Mesenchymal stem cell (in vitro differentiated cells and primary cell): ENCODE measurements around the gene TP53BP2.

Experiments
- DNase-seq: peaks from one replicate; pipeline ENCODE4 v3.0.0-alpha.2; 2013
- H2AFZ ChIP-seq: one replicate; pipeline ENCODE4 v1.6.1; 2013; ENCODE audit warnings: low read depth, mild to moderate bottlenecking, control low read depth, inconsistent platforms, low read length, moderate library complexity
- H2AK5ac ChIP-seq: 2 replicates; pipeline ENCODE4 v1.6.1; 2013; ENCODE audit warnings: low read length, moderate library complexity, mild to moderate bottlenecking, inconsistent platforms; ENCODE audit not compliant: severe bottlenecking
- H2BK120ac ChIP-seq: one replicate; pipeline ENCODE4 v1.6.1; 2013; ENCODE audit warnings: low read depth, mild to moderate bottlenecking, inconsistent platforms, low read length, moderate library complexity
- H2BK12ac ChIP-seq, 2 experiments: one replicate each; pipeline ENCODE4 v1.6.1; 2013; ENCODE audit warnings: inconsistent platforms in 2 of 2, low read length in 2 of 2, mild to moderate bottlenecking in 2 of 2, moderate library complexity in 2 of 2, control low read depth in 1 of 2
- H2BK15ac ChIP-seq: one replicate; pipeline ENCODE4 v1.6.1; 2013; ENCODE audit warnings: mild to moderate bottlenecking, low read depth, inconsistent platforms; ENCODE audit not compliant: poor library complexity, severe bottlenecking
- H2BK5ac ChIP-seq: 2 replicates; pipeline ENCODE4 v1.6.1; 2013; ENCODE audit warnings: low read depth, mild to moderate bottlenecking, low read length, control low read depth, inconsistent platforms; ENCODE audit not compliant: poor library complexity, severe bottlenecking
- H3K14ac ChIP-seq, 2 experiments: one replicate each; pipeline ENCODE4 v1.6.1; 2013; ENCODE audit warnings: inconsistent platforms in 2 of 2, low read length in 2 of 2, control low read depth in 1 of 2, mild to moderate bottlenecking in 1 of 2, moderate library complexity in 1 of 2
- H3K18ac ChIP-seq, 2 experiments: one replicate each; pipeline ENCODE4 v1.6.1; 2013; ENCODE audit warnings: inconsistent platforms in 2 of 2, low read length in 2 of 2, control low read depth in 1 of 2, low read depth in 1 of 2, mild to moderate bottlenecking in 1 of 2
- H3K23ac ChIP-seq, 2 experiments: one replicate each; pipeline ENCODE4 v1.6.1; 2013; ENCODE audit warnings: inconsistent platforms in 2 of 2, low read length in 2 of 2, mild to moderate bottlenecking in 2 of 2, moderate library complexity in 2 of 2, control low read depth in 1 of 2
- H3K27ac ChIP-seq: 2 replicates; pipeline ENCODE4 v1.5.1; 2013; ENCODE audit warnings: mild to moderate bottlenecking, moderate library complexity, low read length, control low read depth, inconsistent platforms; ENCODE audit not compliant: poor library complexity, severe bottlenecking
- H3K27me3 ChIP-seq, 2 experiments: 2 replicates each; pipeline versions ENCODE4 v1.6.1 to v1.7.0; 2013; ENCODE audit warnings: low read length in 2 of 2, mild to moderate bottlenecking in 2 of 2, moderate library complexity in 2 of 2, control low read depth in 1 of 2, inconsistent platforms in 1 of 2; ENCODE audit not compliant: control insufficient read depth in 1 of 2, insufficient read depth in 1 of 2
- H3K36me3 ChIP-seq, 2 experiments: 2 replicates each; pipeline versions ENCODE4 v1.6.1 to v1.7.0; 2013; ENCODE audit warnings: low read length in 2 of 2, control low read depth in 1 of 2, inconsistent platforms in 1 of 2, low read depth in 1 of 2, mild to moderate bottlenecking in 1 of 2; ENCODE audit not compliant: insufficient read depth in 2 of 2, control insufficient read depth in 1 of 2
- H3K4ac ChIP-seq, 2 experiments: one replicate each; pipeline ENCODE4 v1.6.1; 2013; ENCODE audit warnings: inconsistent platforms in 2 of 2, low read length in 2 of 2, mild to moderate bottlenecking in 2 of 2, moderate library complexity in 2 of 2, control low read depth in 1 of 2, low read depth in 1 of 2
- H3K4me1 ChIP-seq: 2 replicates; pipeline ENCODE4 v1.6.1; 2013; ENCODE audit warnings: low read depth, low read length, control low read depth; ENCODE audit not compliant: control insufficient read depth, insufficient read depth
- H3K4me2 ChIP-seq: 2 replicates; pipeline ENCODE4 v1.6.1; 2013; ENCODE audit warnings: low read length, mild to moderate bottlenecking, inconsistent platforms; ENCODE audit not compliant: poor library complexity, severe bottlenecking
- H3K4me3 ChIP-seq, 2 experiments: 2 replicates each; pipeline versions ENCODE4 v1.5.1 to v1.7.0; 2013; ENCODE audit warnings: low read length in 2 of 2, mild to moderate bottlenecking in 2 of 2, control low read depth in 1 of 2, low read depth in 1 of 2; ENCODE audit not compliant: insufficient read depth in 1 of 2
- H3K79me1 ChIP-seq: replicated peaks from 2 replicates; pipeline ENCODE4 v1.6.1; 2013; ENCODE audit warnings: mild to moderate bottlenecking, control low read depth, low read length, inconsistent platforms; ENCODE audit not compliant: poor library complexity, severe bottlenecking
- H3K9ac ChIP-seq: 2 replicates; pipeline ENCODE4 v1.7.0; 2013; ENCODE audit warnings: mild to moderate bottlenecking, low read length, moderate library complexity
- H3K9me3 ChIP-seq: 2 replicates; pipeline ENCODE4 v1.7.0; 2013; ENCODE audit warnings: mild to moderate bottlenecking, low read length; ENCODE audit not compliant: control insufficient read depth
- H4K8ac ChIP-seq: one replicate; pipeline ENCODE4 v1.6.1; 2013; ENCODE audit warnings: inconsistent platforms, mild to moderate bottlenecking, low read length, moderate library complexity
- H4K91ac ChIP-seq: one replicate; pipeline ENCODE4 v1.6.1; 2013; ENCODE audit warnings: mild to moderate bottlenecking, low read length, inconsistent platforms
- WGBS: methylation state at CpG from one replicate; pipeline ENCODE4 v1.1.7; 2013; ENCODE audit warnings: mixed read lengths; 5-methylcytosine and 5-hydroxymethylcytosine counted together

Gene TP53BP2

GRCh38 chr1:223886516-223886921, 40.8 kb upstream of the TP53BP2 start:
- H3K36me3 ChIP-seq = no peaks in the 10 kb centered on the region
- H3K9me3 ChIP-seq = no peaks in the 10 kb centered on the region
- H2AK5ac ChIP-seq = peak overlapping the region; percentile 58
- no peak overlapping the region for H4K8ac ChIP-seq
- H3K23ac ChIP-seq = no peak overlapping the region
- no peak overlapping the region for H3K9ac ChIP-seq
- H3K27me3 ChIP-seq = no peaks in the 10 kb centered on the region
- no peak overlapping the region for H4K91ac ChIP-seq
- no peak for DNase-seq
- no peak overlapping the region for H2BK15ac ChIP-seq
- no peak overlapping the region for H3K4me3 ChIP-seq
- H2BK12ac ChIP-seq = no peak overlapping the region
- peaks cover 1% of the 10 kb centered on the region for H3K79me1 ChIP-seq
- peak overlapping the region; percentile 98 for H3K27ac ChIP-seq
- H3K14ac ChIP-seq = no peak overlapping the region
- no peak overlapping the region for H2AFZ ChIP-seq
- H2BK5ac ChIP-seq = no peak overlapping the region
- no peak overlapping the region for H3K4ac ChIP-seq
- WGBS = 76% methylated on average over 4 of the region's 4 CpGs
- no peak overlapping the region for H3K4me2 ChIP-seq
- no peak overlapping the region for H2BK120ac ChIP-seq
- peaks cover 11% of the 10 kb centered on the region for H3K4me1 ChIP-seq
- no peak overlapping the region for H3K18ac ChIP-seq

- Histone ChIP-seq H3K14ac (no peak overlapping the region), H3K9me3 (no peaks in the 10 kb centered on the region), H2AFZ (no peak overlapping the region), H3K4me1 (peaks cover 11% of the 10 kb centered on the region), H2BK12ac (no peak overlapping the region), H3K23ac (no peak overlapping the region), H3K9ac (no peak overlapping the region), H4K91ac (no peak overlapping the region), H3K79me1 (peaks cover 1% of the 10 kb centered on the region), H3K27ac (no peak overlapping the region), H3K27me3 (no peaks in the 10 kb centered on the region), H2BK5ac (no peak overlapping the region), H2BK120ac (no peak overlapping the region), H2BK15ac (no peak overlapping the region), H3K18ac (no peak overlapping the region), H3K4me3 (no peak overlapping the region), H3K4me2 (no peak overlapping the region), H4K8ac (no peak overlapping the region), H3K36me3 (no peaks in the 10 kb centered on the region), H3K4ac (no peak overlapping the region), H2AK5ac (peak overlapping the region; percentile 50)
- 93% methylated on average over 2 of the region's 3 CpGs for WGBS
- DNase-seq = no peak
Measured at GRCh38 chr1:223885614-223886013, 39.9 kb upstream of the TP53BP2 start.

- Histone ChIP-seq H3K4ac (no peak overlapping the region), H3K9ac (no peak overlapping the region), H3K4me3 (no peak overlapping the region), H4K8ac (no peak overlapping the region), H2AK5ac (no peak overlapping the region), H3K14ac (no peak overlapping the region), H2BK12ac (no peak overlapping the region), H4K91ac (no peak overlapping the region), H3K36me3 (no peaks in the 10 kb centered on the region), H3K27ac (no peak overlapping the region), H3K4me2 (no peak overlapping the region), H3K79me1 (no peaks in the 10 kb centered on the region), H2BK15ac (no peak overlapping the region), H3K18ac (no peak overlapping the region), H3K23ac (no peak overlapping the region), H3K27me3 (no peaks in the 10 kb centered on the region), H2BK5ac (no peak overlapping the region), H3K4me1 (no peaks in the 10 kb centered on the region), H3K9me3 (no peaks in the 10 kb centered on the region), H2BK120ac (no peak overlapping the region), H2AFZ (no peak overlapping the region)
- DNase-seq = no peak
- WGBS = 100% methylated on average over 1 of the region's 1 CpG
Measured at GRCh38 chr1:223878598-223879325, 33.0 kb upstream of the TP53BP2 start.

GRCh38 chr1:223877804-223878203, 32.1 kb upstream of the TP53BP2 start:
- H3K18ac ChIP-seq = no peak overlapping the region
- H2AK5ac ChIP-seq = no peak overlapping the region
- WGBS = 50% methylated on average over 2 of the region's 3 CpGs
- no peak overlapping the region for H3K23ac ChIP-seq
- H2BK120ac ChIP-seq = no peak overlapping the region
- no peak overlapping the region for H3K14ac ChIP-seq
- H3K27me3 ChIP-seq = no peaks in the 10 kb centered on the region
- H3K4me2 ChIP-seq = no peak overlapping the region
- H2AFZ ChIP-seq = no peak overlapping the region
- H2BK12ac ChIP-seq = no peak overlapping the region
- H3K9me3 ChIP-seq = no peaks in the 10 kb centered on the region
- no peak overlapping the region for H3K4ac ChIP-seq
- no peak for DNase-seq
- no peak overlapping the region for H3K27ac ChIP-seq
- H2BK5ac ChIP-seq = no peak overlapping the region
- no peaks in the 10 kb centered on the region for H3K79me1 ChIP-seq
- H3K4me1 ChIP-seq = no peaks in the 10 kb centered on the region
- no peaks in the 10 kb centered on the region for H3K36me3 ChIP-seq
- no peak overlapping the region for H4K91ac ChIP-seq
- H3K9ac ChIP-seq = no peak overlapping the region
- no peak overlapping the region for H3K4me3 ChIP-seq
- no peak overlapping the region for H2BK15ac ChIP-seq
- no peak overlapping the region for H4K8ac ChIP-seq
